SK-N-SH (cell line): ENCODE results near the gene RHBDF2. TPM values are rescaled to one million over a fixed set of nuclear protein-coding genes. Genes with fewer than 3 reads are reported as not detected.

ENCODE experiments used
- CTCF ChIA-PET: fragments of 300-600, 350-600 bp; formaldehyde crosslinking; extraction: SDS; loops from one replicate; lab custom pipeline; 2021; lab: Yijun Ruan, JAX
- POLR2A ChIA-PET: fragments of 350-600 bp; sonication (Branson Sonifier 250); formaldehyde crosslinking; extraction: SDS; loops from one replicate; lab custom pipeline; 2020; ENCODE audit warnings: antibody characterized with exemption, inconsistent platforms; lab: Yijun Ruan, JAX
- DNase-seq: peaks from one replicate; pipeline ENCODE4 v3.0.0; 2012
- H2AFZ ChIP-seq: fragments of 200-600 bp; sonication (generic); 2 replicates; pipeline ENCODE4 v1.8.1; 2016; ENCODE audit warnings: antibody characterized with exemption, mild to moderate bottlenecking, low read depth
- H3F3A ChIP-seq: fragments of 200-600 bp; sonication (generic); replicated peaks from 2 replicates; pipeline ENCODE3; 2016; ENCODE audit warnings: antibody characterized with exemption, mild to moderate bottlenecking; ENCODE audit not compliant: insufficient read depth
- H3K27ac ChIP-seq, 2 experiments: fragments of 200-500 bp in 1 of 2; fragments of 200-600 bp in 1 of 2; sonication (Bioruptor generic) in 1 of 2; sonication (generic), shearing (Covaris generic) in 1 of 2; 2 replicates each; pipeline versions ENCODE4 v1.5.1 to v1.6.1; 2014 to 2016; ENCODE audit warnings: low read depth in 2 of 2, inconsistent platforms in 1 of 2, low read length in 1 of 2, mild to moderate bottlenecking in 1 of 2, mixed read lengths in 1 of 2
- H3K27me3 ChIP-seq: fragments of 200-600 bp; sonication (generic), shearing (Covaris generic); 2 replicates; pipeline ENCODE4 v1.6.1; 2016; ENCODE audit warnings: mixed run types; ENCODE audit not compliant: insufficient read depth
- H3K36me3 ChIP-seq, 2 experiments: fragments of 200-500 bp in 1 of 2; fragments of 200-600 bp in 1 of 2; sonication (Bioruptor generic) in 1 of 2; sonication (generic) in 1 of 2; replicated peaks in 1 of 2; 2 replicates each; pipeline versions ENCODE3 to v1.5.1; 2014 to 2016; ENCODE audit warnings: low read length in 1 of 2, mild to moderate bottlenecking in 1 of 2; ENCODE audit not compliant: insufficient read depth in 2 of 2, control insufficient read depth in 1 of 2
- H3K4me1 ChIP-seq, 2 experiments: fragments of 200-500 bp in 1 of 2; fragments of 200-600 bp in 1 of 2; sonication (Bioruptor generic) in 1 of 2; sonication (generic), shearing (Covaris generic) in 1 of 2; 2 replicates each; pipeline versions ENCODE4 v1.5.1 to v1.6.1; 2014 to 2016; ENCODE audit warnings: low read depth in 1 of 2, low read length in 1 of 2, mixed run types in 1 of 2; ENCODE audit not compliant: insufficient read depth in 2 of 2, control insufficient read depth in 1 of 2
- H3K4me2 ChIP-seq: fragments of 200-600 bp; sonication (generic), shearing (Covaris generic); 2 replicates; pipeline ENCODE4 v1.6.1; 2017; ENCODE audit warnings: mixed run types
- H3K4me3 ChIP-seq, 2 experiments: fragments of 200-500 bp in 1 of 2; fragments of 200-600 bp in 1 of 2; sonication (Bioruptor generic) in 1 of 2; sonication (generic), shearing (Covaris generic) in 1 of 2; 2 replicates each; pipeline versions ENCODE4 v1.5.1 to v1.8.1; 2014 to 2016; ENCODE audit warnings: low read depth in 2 of 2, inconsistent platforms in 1 of 2, low read length in 1 of 2, mild to moderate bottlenecking in 1 of 2, mixed read lengths in 1 of 2, moderate library complexity in 1 of 2
- H3K79me2 ChIP-seq: fragments of 200-600 bp; sonication (generic); 2 replicates; pipeline ENCODE4 v1.8.1; 2017; ENCODE audit warnings: mild to moderate bottlenecking; ENCODE audit not compliant: insufficient read depth
- H3K9ac ChIP-seq: fragments of 200-600 bp; sonication (generic); 2 replicates; pipeline ENCODE4 v1.6.1; 2017; ENCODE audit warnings: mixed run types
- H3K9me2 ChIP-seq: fragments of 200-600 bp; sonication (generic); 2 replicates; pipeline ENCODE4 v1.6.1; 2017; ENCODE audit warnings: mixed run types
- H3K9me3 ChIP-seq: fragments of 200-600 bp; sonication (generic); 2 replicates; pipeline ENCODE4 v1.6.1; 2017; ENCODE audit warnings: mixed run types, mild to moderate bottlenecking, moderate library complexity
- H4K20me1 ChIP-seq: fragments of 200-600 bp; sonication (generic); 2 replicates; pipeline ENCODE4 v1.6.1; 2017; ENCODE audit warnings: mild to moderate bottlenecking, mixed run types; ENCODE audit not compliant: insufficient read depth
- CTCF ChIP-seq: fragments of 200-600 bp; sonication (generic); IDR thresholded peaks from 2 replicates; pipeline ENCODE4 v1.6.1; 2017; ENCODE audit warnings: antibody characterized with exemption, mild to moderate bottlenecking, moderate library complexity
- FOSL2 ChIP-seq: IDR thresholded peaks from 2 replicates; pipeline ENCODE4 v1.4.0; 2012; ENCODE audit warnings: low read depth, mild to moderate bottlenecking, moderate library complexity, borderline replicate concordance
- GABPA ChIP-seq: IDR thresholded peaks from 2 replicates; pipeline ENCODE4 v1.4.0; 2012; ENCODE audit warnings: low read depth, mild to moderate bottlenecking
- JUND ChIP-seq: IDR thresholded peaks from 2 replicates; pipeline ENCODE4 v1.4.0; 2012
- MXI1 ChIP-seq: IDR thresholded peaks from 2 replicates; pipeline ENCODE4 v1.6.1; 2012; ENCODE audit warnings: mild to moderate bottlenecking, low read depth, low read length, improper control_type of control experiment
- RAD21 ChIP-seq: IDR thresholded peaks from 2 replicates; pipeline ENCODE4 v1.6.1; 2012; ENCODE audit warnings: mild to moderate bottlenecking, low read length
- RFX5 ChIP-seq: IDR thresholded peaks from 2 replicates; pipeline ENCODE4 v1.6.1; 2012; ENCODE audit warnings: mild to moderate bottlenecking, improper control_type of control experiment, low read length
- RXRA ChIP-seq: IDR thresholded peaks from 2 replicates; pipeline ENCODE4 v1.4.0; 2012; ENCODE audit warnings: low read depth, mild to moderate bottlenecking, borderline replicate concordance
- YY1 ChIP-seq: IDR thresholded peaks from 2 replicates; pipeline ENCODE4 v1.4.0; 2012; ENCODE audit warnings: low read depth, mild to moderate bottlenecking
- WGBS: methylation state at CpG from one replicate; pipeline ENCODE4 v1.1.6; 2017; ENCODE audit warnings: low lambda C conversion rate; 5-methylcytosine and 5-hydroxymethylcytosine counted together
- polyA plus RNA-seq, 3 experiments: library from polyadenylated mRNA; depleted of rRNA; stranded (reverse); fragments of >200 nt; gene quantifications; 2 replicates each; pipeline ENCODE4 v1.2.3, GENCODE V29; 2012

Gene RHBDF2
- polyA plus RNA-seq, 1 of the 3 experiments (the other 2 are of a cell fraction) = 16.1 TPM

DNA sequence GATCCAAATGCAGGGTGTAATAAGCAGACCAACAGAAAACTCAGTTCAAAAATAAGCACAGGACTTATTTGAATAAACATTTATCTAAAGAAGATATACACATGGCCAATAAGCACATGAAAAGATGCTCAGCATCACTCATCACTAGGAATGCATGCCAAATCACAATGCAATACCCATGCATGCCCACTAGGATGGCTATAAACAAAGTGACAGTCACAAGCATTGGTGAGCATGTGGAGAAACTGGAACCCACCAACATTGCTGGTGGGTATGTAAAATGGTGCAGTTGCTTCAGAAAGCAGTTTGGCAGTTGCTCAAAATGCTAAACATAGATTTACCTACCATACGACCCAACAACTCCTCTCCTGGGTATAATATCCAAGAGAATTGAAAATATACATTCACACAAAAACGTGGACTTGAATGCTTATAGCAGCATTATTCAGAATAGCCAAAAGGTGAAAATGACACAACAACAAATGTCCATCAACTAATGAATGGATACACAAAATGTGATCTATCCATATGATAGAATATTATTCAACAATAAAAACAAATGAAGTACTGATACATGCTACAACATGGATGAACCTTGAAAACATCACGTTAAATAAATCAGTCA lies 68.4 kb downstream of the RHBDF2 start:
- Histone ChIP-seq H2AFZ (no peak overlapping the region), H3K4me1 (peaks cover under 1 to 8% of the 10 kb centered on the region in 2 experiments; a peak in 2 of 4 replicates), H3K9me2 (no peaks in the 10 kb centered on the region), H3K9ac (no peak overlapping the region), H3K27me3 (no peaks in the 10 kb centered on the region), H3K4me3 (no peak overlapping the region), H3F3A (no peaks in the 10 kb centered on the region), H3K27ac (no peak overlapping the region), H3K36me3 (no peaks in the 10 kb centered on the region), H4K20me1 (peaks cover 64% of the 10 kb centered on the region), H3K4me2 (no peak overlapping the region), H3K9me3 (no peaks in the 10 kb centered on the region), H3K79me2 (peaks cover 92% of the 10 kb centered on the region)
- no peak for DNase-seq
- TF ChIP-seq RFX5 (peak; percentile 96), FOSL2 (no peak), RAD21 (no peak), CTCF (peak; percentile 64), RXRA (no peak)
- 89% methylated on average over 3 of the region's 3 CpGs for WGBS
- ChIA-PET POLR2A (no interaction called here), CTCF (no interaction called here)

DNA sequence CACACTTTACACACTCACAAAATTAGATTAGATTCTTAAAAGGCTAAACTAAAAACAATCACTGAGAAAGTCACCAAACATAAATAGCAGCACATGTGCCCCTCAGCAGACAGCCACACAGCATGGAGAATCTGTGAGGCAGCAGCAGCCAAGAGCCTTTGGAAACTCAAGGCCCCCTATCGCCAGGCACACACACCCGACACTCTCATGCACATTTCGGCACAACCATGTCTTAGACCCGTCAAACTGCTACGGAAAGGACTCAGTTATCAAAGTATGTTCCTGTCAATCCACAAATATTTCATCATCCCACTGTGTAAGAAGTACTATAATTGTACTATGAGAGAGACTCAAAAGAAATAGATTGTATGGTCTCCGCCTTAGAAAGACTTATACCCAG lies 69.2 kb downstream of the RHBDF2 start:
- Histone ChIP-seq H3K4me2 (no peak overlapping the region), H3K27me3 (no peaks in the 10 kb centered on the region), H4K20me1 (peaks cover 60% of the 10 kb centered on the region), H3K27ac (no peak overlapping the region)
- TF ChIP-seq MXI1 (peak; percentile 57), YY1 (no peak)
- TF ChIP-seq, all 33 proteins: peak for 1
- Histone ChIP-seq H3K9ac (no peak overlapping the region), H3K4me1 (peaks cover 9 to 10% of the 10 kb centered on the region in 2 experiments; a peak in 2 of 4 replicates), H3K9me2 (no peaks in the 10 kb centered on the region), H3K9me3 (no peaks in the 10 kb centered on the region), H3K79me2 (peaks cover 88% of the 10 kb centered on the region), H2AFZ (no peak overlapping the region), H3F3A (peaks cover 3% of the 10 kb centered on the region), H3K4me3 (no peak overlapping the region), H3K36me3 (no peaks in the 10 kb centered on the region)
- CTCF ChIA-PET = interaction anchor here (1.0 to 3.0 kb wide), 6 partner anchors 14 to 436 kb away, joined by 3 to 17 read pairs (median 4); partner anchors contain the start of gene MGAT5B
- DNase-seq = no peak
- POLR2A ChIA-PET = no interaction called here
- 95% methylated on average over 6 of the region's 6 CpGs for WGBS

GRCh38 chr17:76431509-76431908 lies 69.7 kb downstream of the RHBDF2 start:
- WGBS = 93% methylated on average over 2 of the region's 2 CpGs
- no peak overlapping the region for H3K4me2 ChIP-seq
- no peak for DNase-seq
- H3K9me3 ChIP-seq = no peaks in the 10 kb centered on the region
- H4K20me1 ChIP-seq = peaks cover 60% of the 10 kb centered on the region
- peaks cover 9 to 10% of the 10 kb centered on the region in 2 experiments; a peak in 2 of 4 replicates for H3K4me1 ChIP-seq
- H3K9ac ChIP-seq = no peak overlapping the region
- peaks cover 83% of the 10 kb centered on the region for H3K79me2 ChIP-seq
- H3K27me3 ChIP-seq = no peaks in the 10 kb centered on the region
- H3K27ac ChIP-seq = no peak overlapping the region
- no peak overlapping the region for H2AFZ ChIP-seq
- H3K4me3 ChIP-seq = no peak overlapping the region
- POLR2A ChIA-PET = no interaction called here
- TF ChIP-seq JUND (no peak), GABPA (no peak)
- TF ChIP-seq, all 33 proteins: peak for 0
- Histone ChIP-seq H3K36me3 (no peaks in the 10 kb centered on the region), H3F3A (peaks cover 3% of the 10 kb centered on the region), H3K9me2 (no peaks in the 10 kb centered on the region)
- CTCF ChIA-PET = interaction anchor here (1.0 to 3.0 kb wide), 8 partner anchors 14 to 437 kb away, joined by 3 to 17 read pairs (median 4); partner anchors contain the start of gene MGAT5B
